OCI-LY7 (cell line): ENCODE data around the gene GRIP1. TPM values are rescaled to one million over a fixed set of nuclear protein-coding genes. Genes with fewer than 3 reads are reported as not detected.

ENCODE experiments used
- BruUV-seq: library from RNA; stranded (reverse); fragments of 400-500 nt; replicated peaks from 2 replicates; lab custom pipeline; 2021; lab: Mats Ljungman, UMichigan
- CTCF ChIA-PET: fragments of 300-600 bp; sonication (Branson Sonifier 250); formaldehyde crosslinking; loops from one replicate; lab custom pipeline; 2022; ENCODE audit warnings: antibody characterized with exemption; ENCODE audit not compliant: unreplicated experiment; lab: Charles Lee
- POLR2A ChIA-PET: fragments of 300-600 bp; sonication (Branson Sonifier 250); formaldehyde crosslinking; loops from one replicate; lab custom pipeline; 2022; ENCODE audit warnings: antibody characterized with exemption; lab: Charles Lee
- DNase-seq: peaks from one replicate; pipeline ENCODE4 v3.0.0-alpha.2; 2015; ENCODE audit warnings: low spot score
- H2AFZ ChIP-seq: fragments of 200-600 bp; sonication (generic), shearing (Covaris generic); 2 replicates; pipeline ENCODE4 v1.6.1; 2014; ENCODE audit warnings: mild to moderate bottlenecking, antibody characterized with exemption, low read length, moderate library complexity
- H3K27ac ChIP-seq: fragments of 200-600 bp; sonication (generic); 2 replicates; pipeline ENCODE4 v1.5.1; 2014; ENCODE audit warnings: mixed run types, low read depth, mild to moderate bottlenecking, moderate library complexity, low read length, inconsistent platforms; ENCODE audit not compliant: poor library complexity, severe bottlenecking
- H3K36me3 ChIP-seq: fragments of 200-600 bp; sonication (generic); 2 replicates; pipeline ENCODE4 v1.6.1; 2014; ENCODE audit warnings: mild to moderate bottlenecking, antibody characterized with exemption, low read length, moderate library complexity, mixed read lengths; ENCODE audit not compliant: insufficient read depth
- H3K4me1 ChIP-seq: fragments of 200-600 bp; sonication (generic); 2 replicates; pipeline ENCODE4 v1.5.1; 2014; ENCODE audit warnings: mild to moderate bottlenecking, low read length; ENCODE audit not compliant: insufficient read depth, poor library complexity, severe bottlenecking
- H3K4me2 ChIP-seq: fragments of 200-600 bp; sonication (generic); 2 replicates; pipeline ENCODE4 v1.6.1; 2014; ENCODE audit warnings: mild to moderate bottlenecking, low read length
- H3K4me3 ChIP-seq: fragments of 200-600 bp; sonication (generic); 2 replicates; pipeline ENCODE4 v1.5.1; 2014; ENCODE audit warnings: mild to moderate bottlenecking, low read depth, low read length; ENCODE audit not compliant: poor library complexity, severe bottlenecking
- H3K79me2 ChIP-seq: fragments of 200-600 bp; sonication (generic); 2 replicates; pipeline ENCODE4 v1.6.1; 2016; ENCODE audit warnings: low read depth, mild to moderate bottlenecking, low read length, moderate library complexity, mixed read lengths; ENCODE audit not compliant: insufficient read depth
- H3K9me2 ChIP-seq: fragments of 200-600 bp; sonication (generic); 2 replicates; pipeline ENCODE4 v1.6.1; 2016; ENCODE audit warnings: mild to moderate bottlenecking, low read length, mixed read lengths; ENCODE audit not compliant: insufficient read depth
- H3K9me3 ChIP-seq: fragments of 200-600 bp; sonication (generic); 2 replicates; pipeline ENCODE4 v1.6.1; 2014; ENCODE audit warnings: mild to moderate bottlenecking, mixed run types, low read length, mixed read lengths
- H4K20me1 ChIP-seq: fragments of 200-600 bp; sonication (generic); 2 replicates; pipeline ENCODE4 v1.6.1; 2014; ENCODE audit warnings: mild to moderate bottlenecking, antibody characterized with exemption, low read length, moderate library complexity, mixed read lengths; ENCODE audit not compliant: insufficient read depth
- EZH2phosphoT487 ChIP-seq: fragments of 200-600 bp; sonication (generic); IDR thresholded peaks from 2 replicates; pipeline ENCODE4 v1.6.1; 2018; ENCODE audit warnings: low read depth, borderline replicate concordance, mild to moderate bottlenecking, mixed run types, antibody characterized with exemption, low read length, moderate library complexity, mixed read lengths
- intact Hi-C: fragments of 100-400 bp; cut with micrococcal nuclease; formaldehyde crosslinking; loops from one replicate; pipeline ENCODE4 v1.10.0; 2022; ENCODE audit not compliant: unreplicated experiment
- total RNA-seq, 2 experiments: library from RNA; depleted of rRNA in 1 of 2; stranded (reverse); fragments of >200 nt in 1 of 2; shearing (Covaris generic) in 1 of 2; gene quantifications; 2 replicates each; pipeline ENCODE4 v1.2.3, GENCODE V29; 2014 to 2022
- TF ChIP-seq, protein P1 (sequence below): fragments of 200-600 bp; sonication (generic); conservative IDR thresholded peaks from 2 replicates; pipeline ENCODE4 v1.5.1; 2014; ENCODE audit warnings: mild to moderate bottlenecking, antibody characterized with exemption, low read length, moderate library complexity, mixed read lengths

GRIP1 gene
- total RNA-seq, 2 experiments from 2014 or later: 4.1 to 7.6 TPM

DNA sequence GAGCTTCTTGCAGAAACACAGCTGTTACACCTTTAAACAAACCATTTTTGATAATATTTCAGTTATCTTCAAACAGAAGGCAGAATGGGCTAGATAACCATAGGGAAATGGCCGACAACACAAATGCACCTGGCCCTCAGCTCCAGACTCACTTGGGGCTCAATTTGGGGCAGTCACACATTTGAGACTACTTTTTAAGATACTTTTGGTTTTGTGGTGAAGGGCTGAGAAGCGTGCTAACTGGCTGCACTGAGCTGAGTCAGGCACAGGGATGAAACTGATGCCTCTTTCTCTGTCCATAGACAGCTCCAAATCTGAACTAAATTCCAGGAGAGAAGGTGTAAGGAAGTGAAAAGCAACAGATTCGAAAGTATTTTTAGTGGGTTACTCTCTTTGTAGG, 18.5 kb upstream of the GRIP1 start:
- Histone ChIP-seq H3K4me3 (no peak overlapping the region), H3K9me2 (no peaks in the 10 kb centered on the region), H3K4me2 (peak overlapping the region; percentile 42), H4K20me1 (no peaks in the 10 kb centered on the region), H2AFZ (peak overlapping the region; percentile 62; the same call in 1 of the 2 replicates), H3K4me1 (peaks cover 31% of the 10 kb centered on the region), H3K9me3 (peaks cover 5% of the 10 kb centered on the region; the same call in 1 of the 2 replicates), H3K27ac (no peak overlapping the region), H3K36me3 (no peaks in the 10 kb centered on the region), H3K79me2 (no peaks in the 10 kb centered on the region)
- POLR2A ChIA-PET: interaction anchor here (0.5 kb wide), 1 partner anchor 259 kb away, joined by 8 read pairs; no protein-coding TSS in a partner anchor
- peak; percentile 35 for DNase-seq
- intact Hi-C loops: no loop called here
- no TSS peak for BruUV-seq
- no peak for TF ChIP-seq EZH2phosphoT487
- TF ChIP-seq, protein P1, sequence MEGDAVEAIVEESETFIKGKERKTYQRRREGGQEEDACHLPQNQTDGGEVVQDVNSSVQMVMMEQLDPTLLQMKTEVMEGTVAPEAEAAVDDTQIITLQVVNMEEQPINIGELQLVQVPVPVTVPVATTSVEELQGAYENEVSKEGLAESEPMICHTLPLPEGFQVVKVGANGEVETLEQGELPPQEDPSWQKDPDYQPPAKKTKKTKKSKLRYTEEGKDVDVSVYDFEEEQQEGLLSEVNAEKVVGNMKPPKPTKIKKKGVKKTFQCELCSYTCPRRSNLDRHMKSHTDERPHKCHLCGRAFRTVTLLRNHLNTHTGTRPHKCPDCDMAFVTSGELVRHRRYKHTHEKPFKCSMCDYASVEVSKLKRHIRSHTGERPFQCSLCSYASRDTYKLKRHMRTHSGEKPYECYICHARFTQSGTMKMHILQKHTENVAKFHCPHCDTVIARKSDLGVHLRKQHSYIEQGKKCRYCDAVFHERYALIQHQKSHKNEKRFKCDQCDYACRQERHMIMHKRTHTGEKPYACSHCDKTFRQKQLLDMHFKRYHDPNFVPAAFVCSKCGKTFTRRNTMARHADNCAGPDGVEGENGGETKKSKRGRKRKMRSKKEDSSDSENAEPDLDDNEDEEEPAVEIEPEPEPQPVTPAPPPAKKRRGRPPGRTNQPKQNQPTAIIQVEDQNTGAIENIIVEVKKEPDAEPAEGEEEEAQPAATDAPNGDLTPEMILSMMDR: no peak
- CTCF ChIA-PET: no interaction called here

DNA sequence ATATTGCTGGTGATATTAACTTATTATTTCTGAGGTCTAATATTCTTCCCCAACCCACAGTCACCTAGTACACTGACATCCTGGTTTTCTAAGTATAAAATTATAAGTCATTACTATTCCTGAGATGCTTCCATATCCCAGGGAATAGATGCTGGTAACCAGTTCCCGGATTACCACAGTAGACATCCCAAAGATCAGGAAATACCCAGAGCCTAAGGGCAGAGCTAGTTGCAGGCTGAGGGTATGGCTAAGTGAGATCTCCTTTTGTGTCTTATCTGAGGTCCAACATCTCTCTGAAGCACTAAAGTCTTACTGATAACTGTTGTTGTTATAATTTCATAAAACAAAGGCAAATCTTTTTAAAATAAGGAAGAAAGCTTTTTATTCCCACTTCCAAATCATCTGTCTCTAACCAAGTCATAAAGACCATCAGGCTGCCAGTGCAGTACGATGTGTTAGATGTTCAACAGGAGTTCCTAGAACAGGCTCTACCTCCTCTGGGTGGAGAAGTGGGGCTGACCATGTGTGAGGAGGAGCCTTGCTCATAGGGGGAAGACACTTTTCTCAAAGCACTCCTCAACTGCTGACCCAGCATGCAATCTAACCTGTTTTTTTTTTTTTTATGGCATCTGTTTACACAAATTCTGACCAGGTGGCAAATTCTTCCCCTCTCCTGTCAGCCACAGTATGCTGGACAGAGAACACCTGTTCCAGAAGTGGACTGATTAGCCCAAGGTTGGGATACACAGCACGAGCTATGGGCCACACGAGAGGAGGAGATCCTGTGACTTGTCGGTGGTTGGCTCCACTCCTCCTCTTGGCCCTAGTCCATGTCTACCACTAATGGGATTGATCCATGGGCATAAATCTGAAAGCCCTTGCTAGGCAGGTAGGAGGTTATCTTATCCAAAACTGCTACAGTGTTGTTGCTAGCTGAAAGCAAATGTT, 16.1 kb upstream of the GRIP1 start:
- CTCF ChIA-PET: no interaction called here
- POLR2A ChIA-PET: interaction anchor here (1.1 to 1.2 kb wide), 2 partner anchors 68 to 156 kb away, joined by 4 to 11 read pairs; no protein-coding TSS in a partner anchor

More for the DNA sequence above, 16.1 kb upstream of the GRIP1 start:
- H2AFZ ChIP-seq: no peak overlapping the region
- H3K4me3 ChIP-seq: no peak overlapping the region
- intact Hi-C loops: loop anchor here (1.0 to 2.0 kb wide), 4 partner anchors 79 to 460 kb away; no protein-coding TSS in a partner anchor
- no peaks in the 10 kb centered on the region for H3K9me2 ChIP-seq
- H3K79me2 ChIP-seq: no peaks in the 10 kb centered on the region
- H3K4me2 ChIP-seq: no peak overlapping the region
- H3K4me1 ChIP-seq: peaks cover 49% of the 10 kb centered on the region
- no peaks in the 10 kb centered on the region for H3K36me3 ChIP-seq
- no peak overlapping the region for H3K27ac ChIP-seq
- TF ChIP-seq, protein P1: no peak
- TF ChIP-seq EZH2phosphoT487: no peak
- no peak for DNase-seq
- H3K9me3 ChIP-seq: peaks cover 5% of the 10 kb centered on the region; the same call in 1 of the 2 replicates
- H4K20me1 ChIP-seq: no peaks in the 10 kb centered on the region
- no TSS peak for BruUV-seq
